LNCAP (cell line): ENCODE data around the gene VWDE.

Experiments used
- CTCF ChIP-seq: fragments of 450-650 bp; IDR thresholded peaks from 2 replicates; pipeline ENCODE4 v1.5.1; 2017; ENCODE audit warnings: mild to moderate bottlenecking

Gene VWDE

DNA sequence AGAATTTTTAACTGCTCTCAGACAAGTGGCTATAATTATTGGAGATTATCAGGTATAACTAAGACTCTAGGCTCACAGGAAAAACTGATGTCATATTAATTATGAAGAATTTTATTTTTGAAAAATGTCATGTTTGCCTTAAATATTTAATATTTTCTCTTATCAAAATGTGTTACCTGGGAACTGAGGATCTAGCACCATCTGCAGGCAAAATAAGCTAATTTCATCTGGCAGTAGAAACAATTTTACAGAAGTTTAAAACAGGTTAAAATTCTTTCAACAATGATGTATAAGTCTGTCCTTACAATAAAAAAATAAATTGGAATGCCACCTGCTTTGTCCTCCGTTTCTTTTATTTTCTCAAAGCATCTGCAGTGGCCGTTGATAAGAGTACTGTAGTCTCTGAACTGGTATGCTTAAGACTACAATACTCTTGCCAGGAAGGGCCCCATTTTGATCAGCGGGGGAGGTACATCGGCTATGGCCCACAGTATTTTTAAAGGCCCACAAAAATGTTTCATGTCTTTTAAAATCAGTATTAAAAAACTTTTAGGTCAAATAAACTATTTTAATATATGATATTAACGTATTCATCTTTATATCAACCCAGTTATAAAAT lies 81.3 kb downstream of the VWDE start:
- peak; percentile 80 for TF ChIP-seq CTCF

GRCh38 chr7:12320987-12321647 lies 82.5 kb downstream of the VWDE start:
- TF ChIP-seq CTCF = no peak

GRCh38 chr7:12320241-12320986 lies 83.3 kb downstream of the VWDE start:
- TF ChIP-seq CTCF = no peak

- TF ChIP-seq CTCF = no peak
Observed at GRCh38 chr7:12317675-12318074, 86.0 kb downstream of the VWDE start.

DNA sequence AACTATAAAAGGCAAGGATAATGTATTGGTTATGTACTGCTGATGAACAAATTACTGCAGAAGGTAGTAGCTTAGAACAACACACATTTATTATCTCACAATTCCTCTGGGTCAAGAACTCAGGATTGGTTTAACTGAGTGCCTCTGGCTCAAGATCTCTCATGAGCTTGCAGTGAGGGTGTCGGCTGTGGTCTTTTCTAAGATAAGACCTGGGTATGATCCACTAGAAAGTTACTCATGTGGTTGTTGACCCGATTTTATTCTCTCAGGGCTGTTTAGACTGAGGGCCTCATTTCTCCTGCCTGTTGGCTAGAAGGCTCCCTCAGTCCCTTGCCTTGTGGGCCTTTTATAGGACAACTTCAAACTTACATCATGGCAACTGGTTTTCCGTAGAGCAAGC lies 86.7 kb downstream of the VWDE start:
- no peak for TF ChIP-seq CTCF

- TF ChIP-seq CTCF = no peak
Observed at GRCh38 chr7:12315049-12315448, 88.6 kb downstream of the VWDE start.

GRCh38 chr7:12314199-12314598 lies 89.5 kb downstream of the VWDE start:
- TF ChIP-seq CTCF = no peak
